Measurements from ENCODE around the gene TIMELESS.

DNA sequence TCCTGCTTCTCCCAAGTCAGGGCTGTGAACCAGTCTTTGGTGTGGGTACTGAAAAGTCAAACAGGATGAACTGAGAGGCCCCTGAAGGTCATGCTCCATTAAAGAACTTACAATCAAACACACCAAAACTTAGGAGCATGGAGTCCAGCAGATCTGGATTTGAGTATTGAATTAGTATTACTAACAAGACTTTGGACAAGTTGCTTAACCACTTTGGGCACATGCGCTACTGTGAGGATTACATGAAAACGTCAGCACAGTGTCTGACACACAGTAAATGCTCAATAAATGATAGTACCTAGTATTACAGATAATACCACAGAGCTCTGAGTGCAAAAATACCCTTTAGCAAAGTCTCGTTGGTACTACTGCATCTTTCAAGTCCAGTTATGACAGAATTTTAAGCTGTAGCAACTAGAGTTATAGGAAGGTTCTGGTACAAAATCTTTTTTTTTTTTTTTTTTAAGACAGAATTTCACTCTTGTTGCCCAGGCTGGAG lies 23.2 kb downstream of the TIMELESS start:
- TF ChIP-seq CTCF (conservative IDR thresholded peaks at IDR 0.05; ENCODE audit: low read length): no peak
- no peak for TF ChIP-seq EZH2phosphoT487 (IDR thresholded peaks at IDR 0.05; ENCODE audit: borderline replicate concordance)

Data from Loucy (cell line).